Epithelial cell of proximal tubule (primary cell): Measurements from ENCODE around the gene ZNF438. TPM values are rescaled to one million over a fixed set of nuclear protein-coding genes. Genes with fewer than 3 reads are reported as not detected.
"Not testable (repeated sequence)": the region's sequence is repeated elsewhere in the genome, so short reads cannot be mapped to it uniquely, and the experiment has no call there.

Experiments used
- DNase-seq: peaks from one replicate; pipeline ENCODE4 v3.0.0-alpha.2; 2011; ENCODE audit warnings: low read depth
- H3K4me3 ChIP-seq: 2 replicates; pipeline ENCODE4 v1.5.1; 2011; ENCODE audit warnings: low read depth, mild to moderate bottlenecking, low read length
- total RNA-seq: library from RNA; depleted of rRNA; stranded (reverse); fragments of >200 nt; gene quantifications from 2 replicates; pipeline ENCODE4 v1.2.3, GENCODE V29; 2015
- TF ChIP-seq, protein P1 (sequence below): conservative IDR thresholded peaks from 2 replicates; pipeline ENCODE4 v1.5.1; 2012; ENCODE audit warnings: low read depth, mild to moderate bottlenecking, low read length

Gene ZNF438
- total RNA-seq, 1 donor from 2014 or later: 4.2 TPM

DNA sequence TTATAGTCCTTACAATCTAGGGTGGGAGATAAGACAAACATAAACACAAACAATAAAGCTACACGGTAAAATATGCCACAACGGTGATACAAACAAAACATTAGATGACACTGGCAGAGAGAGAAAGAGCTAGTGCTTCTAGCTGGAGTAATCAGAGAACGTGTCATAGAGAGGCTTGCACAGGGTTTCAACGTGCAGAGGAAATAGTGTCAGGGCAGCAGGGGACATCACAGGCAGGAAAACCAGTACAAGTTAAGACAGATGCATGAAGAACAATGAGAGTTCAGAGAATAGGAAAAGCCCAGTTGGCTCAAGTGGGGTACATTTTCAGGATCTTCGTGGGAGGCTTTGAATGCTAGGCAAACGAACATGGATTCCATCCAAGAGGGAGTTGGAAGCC lies 91.4 kb downstream of the ZNF438 start:
- no peak overlapping the region for H3K4me3 ChIP-seq
- no peak for DNase-seq
- TF ChIP-seq, protein P1, sequence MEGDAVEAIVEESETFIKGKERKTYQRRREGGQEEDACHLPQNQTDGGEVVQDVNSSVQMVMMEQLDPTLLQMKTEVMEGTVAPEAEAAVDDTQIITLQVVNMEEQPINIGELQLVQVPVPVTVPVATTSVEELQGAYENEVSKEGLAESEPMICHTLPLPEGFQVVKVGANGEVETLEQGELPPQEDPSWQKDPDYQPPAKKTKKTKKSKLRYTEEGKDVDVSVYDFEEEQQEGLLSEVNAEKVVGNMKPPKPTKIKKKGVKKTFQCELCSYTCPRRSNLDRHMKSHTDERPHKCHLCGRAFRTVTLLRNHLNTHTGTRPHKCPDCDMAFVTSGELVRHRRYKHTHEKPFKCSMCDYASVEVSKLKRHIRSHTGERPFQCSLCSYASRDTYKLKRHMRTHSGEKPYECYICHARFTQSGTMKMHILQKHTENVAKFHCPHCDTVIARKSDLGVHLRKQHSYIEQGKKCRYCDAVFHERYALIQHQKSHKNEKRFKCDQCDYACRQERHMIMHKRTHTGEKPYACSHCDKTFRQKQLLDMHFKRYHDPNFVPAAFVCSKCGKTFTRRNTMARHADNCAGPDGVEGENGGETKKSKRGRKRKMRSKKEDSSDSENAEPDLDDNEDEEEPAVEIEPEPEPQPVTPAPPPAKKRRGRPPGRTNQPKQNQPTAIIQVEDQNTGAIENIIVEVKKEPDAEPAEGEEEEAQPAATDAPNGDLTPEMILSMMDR: no peak

DNA sequence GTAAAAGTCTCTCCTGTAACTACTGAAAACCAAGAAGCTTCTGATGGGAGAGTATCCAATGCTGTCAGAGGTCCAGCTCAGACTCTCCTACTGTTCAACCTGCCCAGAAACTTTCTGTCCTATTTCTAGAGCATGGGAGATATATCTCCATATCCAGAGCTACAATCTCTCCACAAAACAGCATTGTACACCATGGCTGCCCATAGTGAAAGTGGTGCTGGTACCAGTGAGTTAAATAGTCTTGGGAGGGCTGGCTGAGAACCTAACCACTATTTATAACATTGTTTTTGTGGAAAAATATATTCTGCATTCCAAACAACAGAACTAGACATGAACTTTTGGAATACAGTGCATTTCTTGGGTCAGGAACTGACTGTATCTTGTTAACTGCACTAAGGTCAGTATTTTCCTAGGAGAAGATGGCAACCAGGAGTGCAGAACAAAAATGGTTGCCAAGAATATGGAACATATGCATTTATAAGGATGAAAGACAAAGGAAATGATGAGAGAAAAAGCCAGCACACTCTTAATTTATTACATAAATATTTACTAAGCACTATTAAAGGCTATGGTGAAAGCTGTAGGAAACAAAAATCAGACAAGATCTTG lies 91.9 kb downstream of the ZNF438 start:
- H3K4me3 ChIP-seq: no peak overlapping the region
- DNase-seq: no peak
- TF ChIP-seq, protein P1: no peak

DNA sequence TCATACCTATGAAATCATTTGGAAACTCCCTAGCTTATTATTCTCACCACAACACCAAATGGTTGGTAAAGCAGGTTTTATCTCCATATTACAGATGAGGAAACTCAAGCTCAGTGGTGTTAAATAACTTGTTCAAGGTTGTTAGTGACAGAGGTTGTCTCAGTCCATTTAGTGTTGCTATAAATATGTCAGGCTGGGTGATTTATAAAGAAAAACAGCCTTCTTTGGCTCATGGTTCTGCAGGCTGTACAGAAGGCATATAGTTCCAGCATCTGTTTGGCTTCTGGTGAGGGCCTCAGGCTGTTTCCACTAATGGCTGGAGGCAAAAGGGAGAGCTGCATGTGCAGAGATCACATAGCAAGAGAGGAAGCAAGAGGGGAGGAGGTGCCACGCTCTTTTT lies 96.6 kb downstream of the ZNF438 start:
- no peak overlapping the region for H3K4me3 ChIP-seq
- no peak for DNase-seq
- TF ChIP-seq, protein P1: no peak

DNA sequence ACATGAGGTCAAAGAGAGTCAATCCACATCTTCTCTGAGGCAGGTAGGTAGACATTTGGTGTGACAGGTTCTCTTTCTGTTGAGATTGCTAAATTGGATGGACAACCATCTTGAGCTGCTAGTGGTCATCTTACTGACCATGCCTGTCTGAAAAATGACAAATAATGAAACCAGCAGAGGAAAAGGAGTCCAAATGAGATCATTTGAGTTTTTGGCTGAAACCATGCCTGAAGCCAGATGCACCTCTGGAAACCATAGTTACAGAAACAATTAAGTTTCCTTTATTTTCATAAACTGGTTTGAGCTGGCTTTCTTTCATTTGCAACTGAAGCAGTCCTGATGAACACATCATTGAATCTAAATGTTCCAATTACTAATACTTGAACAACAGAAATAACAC lies 100.6 kb downstream of the ZNF438 start:
- TF ChIP-seq, protein P1: no peak
- no peak for DNase-seq
- no peak overlapping the region for H3K4me3 ChIP-seq

DNA sequence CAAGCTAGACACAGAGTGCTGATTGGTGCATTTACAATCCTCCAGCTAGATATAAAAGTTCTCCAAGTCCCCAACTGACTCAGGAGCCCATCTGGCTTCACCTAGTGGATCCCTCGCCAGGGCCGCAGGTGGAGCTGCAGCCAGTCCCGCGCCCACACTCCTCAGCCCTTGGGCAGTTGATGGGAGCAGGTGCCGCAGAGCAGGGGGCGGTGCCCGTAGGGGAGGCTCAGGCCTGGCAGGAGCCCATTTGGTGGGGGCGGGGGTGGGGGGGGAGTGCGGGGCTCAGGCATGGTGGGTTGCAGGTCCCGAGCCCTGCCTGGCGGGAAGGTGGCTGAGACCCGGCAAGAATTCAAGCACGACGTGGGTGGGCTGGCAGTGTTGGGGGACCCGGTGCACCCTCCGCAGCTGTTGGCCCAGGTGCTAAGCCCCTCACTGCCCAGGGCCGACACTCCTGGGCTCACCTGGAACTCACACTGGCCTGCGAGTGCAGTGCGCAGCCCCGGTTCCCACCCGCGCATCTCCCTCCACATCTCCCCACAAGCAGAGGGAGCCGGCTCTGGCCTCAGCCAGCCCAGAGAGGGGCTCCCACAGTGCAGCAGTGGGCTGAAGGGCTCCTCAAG lies 101.7 kb downstream of the ZNF438 start:
- TF ChIP-seq, protein P1: no peak
- no peak overlapping the region for H3K4me3 ChIP-seq
- no peak for DNase-seq

DNA sequence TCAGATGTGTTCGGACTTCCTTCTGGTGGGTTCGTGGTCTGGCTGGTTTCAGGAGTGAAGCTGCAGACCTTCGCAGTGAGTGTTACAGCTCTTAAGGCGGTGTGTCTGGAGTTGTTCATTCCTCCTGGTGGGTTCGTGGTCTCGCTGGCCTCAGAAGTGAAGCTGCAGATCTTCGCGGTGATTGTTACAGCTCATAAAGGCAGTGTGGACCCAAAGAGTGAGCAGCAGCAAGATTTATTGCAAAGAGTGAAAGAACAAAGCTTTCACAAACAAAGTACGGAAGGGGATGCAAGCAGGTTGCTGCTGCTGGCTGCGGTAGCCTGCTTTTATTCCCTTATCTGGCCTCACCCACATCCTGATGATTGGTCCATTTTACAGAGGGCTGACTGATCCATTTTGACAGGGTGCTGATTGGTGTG lies 102.3 kb downstream of the ZNF438 start:
- not testable (repeated sequence) for DNase-seq, H3K4me3 ChIP-seq

DNA sequence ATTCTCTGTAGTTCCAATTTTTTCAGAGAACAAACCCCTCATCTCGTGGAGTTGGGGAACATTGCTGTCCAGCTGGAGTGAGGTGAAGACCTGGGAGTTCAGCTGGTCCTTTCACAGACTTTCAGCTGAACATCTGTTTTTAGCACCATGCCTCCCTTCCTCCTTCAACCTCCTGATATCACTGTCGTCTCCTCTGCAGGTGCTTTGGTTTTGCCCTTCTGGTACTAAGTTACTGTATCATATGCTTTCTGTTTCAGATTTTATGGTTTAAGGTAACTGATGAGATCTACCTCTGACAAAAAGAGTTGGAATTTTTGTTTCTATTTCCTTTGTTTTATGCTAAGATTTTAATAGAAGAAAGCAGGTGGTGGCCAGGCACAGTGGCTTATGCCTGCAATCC lies 102.9 kb downstream of the ZNF438 start:
- TF ChIP-seq, protein P1: no peak
- H3K4me3 ChIP-seq: no peak overlapping the region
- no peak for DNase-seq
